Right lobe of liver (tissue), 6 donors: ENCODE data around the gene PBX2. TPM values are rescaled to one million over a fixed set of nuclear protein-coding genes. Genes with fewer than 3 reads are reported as not detected.
A peak's percentile ranks its signal among the peaks of the same experiment; 100 is the strongest.

Experiments
- ATAC-seq, 4 donors: fragments of 200-7000 bp; cut with Tn5 transposase; one replicate each; pipeline ENCODE4 v1.9.1; 2020; ENCODE audit warnings: mild to moderate bottlenecking in 4 of 4, moderate library complexity in 4 of 4
- DNase-seq, 3 donors: peaks; one replicate each; pipeline ENCODE4 v3.0.0-alpha.2; 2020
- H3K27ac ChIP-seq, 3 donors: fragments of 200-600 bp; one replicate each; pipeline ENCODE4 v1.8.0; 2022
- H3K27me3 ChIP-seq, 2 donors: fragments of 200-600 bp; one replicate each; pipeline ENCODE4 v1.8.0; 2022
- H3K36me3 ChIP-seq, 4 donors: fragments of 200-600 bp; sonication (generic) in 1 of 4; one replicate each; pipeline versions ENCODE4 v1.5.1 to v1.8.0; 2017 to 2022; ENCODE audit warnings: control low read depth in 1 of 4
- H3K4me1 ChIP-seq, 4 donors: fragments of 200-600 bp; sonication (generic) in 1 of 4; one replicate each; pipeline versions ENCODE4 v1.5.1 to v1.8.0; 2017 to 2022; ENCODE audit warnings: control low read depth in 1 of 4
- H3K4me3 ChIP-seq, 3 donors: fragments of 200-600 bp; one replicate each; pipeline ENCODE4 v1.8.0; 2022
- H3K9me3 ChIP-seq, 4 donors: fragments of 200-600 bp; sonication (generic) in 1 of 4; one replicate each; pipeline versions ENCODE4 v1.5.1 to v1.8.0; 2017 to 2022; ENCODE audit warnings: control low read depth in 1 of 4
- POLR2A ChIP-seq: fragments of 450-650 bp; IDR thresholded peaks from one replicate; pipeline ENCODE4 v1.6.1; 2017; ENCODE audit warnings: antibody characterized with exemption, mild to moderate bottlenecking
- WGBS: methylation state at CpG from one replicate; pipeline ENCODE4 v1.1.6; 2018; ENCODE audit warnings: low coverage, low lambda C conversion rate; ENCODE audit not compliant: insufficient coverage; ENCODE audit errors: missing lambda C conversion rate; 5-methylcytosine and 5-hydroxymethylcytosine counted together
- intact Hi-C, 2 donors: fragments of 100-400 bp; cut with DNase I; formaldehyde crosslinking; loops; one replicate each; pipeline versions ENCODE4 v1.11.2 to v1.14.1; 2022
- long read RNA-seq: library from polyadenylated mRNA; unstranded; transcript quantifications from one replicate; pipeline ENCODE4 v2.0.0, GENCODE V29; 2019
- total RNA-seq, 6 experiments: library from RNA; depleted of rRNA in 2 of 6; stranded (reverse); fragments of >200 nt in 2 of 6; fragmentation: NEBNext Ultra II Directional in 3 of 6; extraction: Animal tissue kit (Norgen Biotek cat#: 25700) in 3 of 6; gene quantifications; one replicate each; pipeline versions ENCODE4 v1.1.0 to v1.2.4, GENCODE V29; 2016 to 2023
- TF ChIP-seq, protein P1 (sequence below), 4 donors: fragments of 200-600 bp in 3 of 4; fragments of 450-650 bp in 1 of 4; IDR thresholded peaks; one replicate each; pipeline versions ENCODE4 v1.5.1 to v1.8.0; 2016 to 2022; ENCODE audit warnings: antibody characterized with exemption in 4 of 4, mild to moderate bottlenecking in 2 of 4
- donor health status: DM: no; HTN: yes; CAD: no.
- donor health status: DM: no; HTN: no; CAD: no.
- donor health status: DM: no; HTN: no; CAD: no.
- donor health status: DM: no; HTN: yes; CAD: no.
- donor health status: DM: no; HTN: yes; CAD: no.

The PBX2 gene, protein sequence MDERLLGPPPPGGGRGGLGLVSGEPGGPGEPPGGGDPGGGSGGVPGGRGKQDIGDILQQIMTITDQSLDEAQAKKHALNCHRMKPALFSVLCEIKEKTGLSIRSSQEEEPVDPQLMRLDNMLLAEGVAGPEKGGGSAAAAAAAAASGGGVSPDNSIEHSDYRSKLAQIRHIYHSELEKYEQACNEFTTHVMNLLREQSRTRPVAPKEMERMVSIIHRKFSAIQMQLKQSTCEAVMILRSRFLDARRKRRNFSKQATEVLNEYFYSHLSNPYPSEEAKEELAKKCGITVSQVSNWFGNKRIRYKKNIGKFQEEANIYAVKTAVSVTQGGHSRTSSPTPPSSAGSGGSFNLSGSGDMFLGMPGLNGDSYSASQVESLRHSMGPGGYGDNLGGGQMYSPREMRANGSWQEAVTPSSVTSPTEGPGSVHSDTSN
- total RNA-seq: 10 to 100 TPM; 15.5 to 29.5 (median 24.3) TPM
- long read RNA-seq: 0 reads

DNA sequence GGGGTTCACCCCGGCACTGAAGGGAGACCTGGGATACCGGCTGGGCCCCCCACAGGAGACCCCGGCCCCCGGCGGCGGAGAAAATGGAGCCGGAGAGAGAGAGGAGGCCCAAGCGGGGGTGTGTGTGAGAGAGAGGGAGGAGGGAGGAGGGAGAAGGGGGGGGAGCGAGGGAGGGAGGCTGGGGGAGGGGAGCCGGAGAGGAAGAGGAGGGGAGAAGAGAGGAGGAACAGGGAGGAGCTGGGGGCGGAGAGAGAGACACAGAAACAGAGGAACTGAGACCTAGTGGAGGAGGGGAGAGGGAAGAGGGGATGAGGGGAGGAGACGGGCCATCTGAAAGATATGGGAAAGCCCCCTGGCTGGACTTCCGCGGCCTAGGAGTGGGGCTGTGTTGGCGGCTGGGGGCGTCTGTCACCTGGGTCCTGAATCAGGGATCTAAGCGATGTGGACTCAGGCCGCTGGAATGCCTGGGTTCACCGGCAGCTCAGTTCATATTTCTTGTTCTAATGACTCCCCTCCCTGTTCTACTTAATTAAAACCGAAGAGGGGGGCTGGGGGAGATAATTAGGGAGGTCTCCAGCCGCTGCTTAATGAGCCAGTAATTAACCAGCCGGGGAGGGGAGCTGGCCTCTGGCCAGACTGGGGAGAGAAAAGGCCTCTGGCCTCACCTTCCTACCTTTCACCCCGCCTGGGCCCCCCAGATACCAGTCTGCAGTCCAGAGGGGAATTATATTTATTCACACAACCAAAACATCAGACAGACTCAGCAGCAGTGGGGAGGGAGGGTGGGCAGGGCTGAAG lies at the start of gene PBX2:
Gene PBX2, minus strand, starts transcription at position 149 of the 798 bp plus-strand sequence. CDS start 287 bp downstream, outside the sequence.
- WGBS: under 1% methylated on average over 20 of the region's 23 CpGs
- intact Hi-C loops: no loop called here
- peak; percentile 77 to 90 (median 86) for ATAC-seq

DNA sequence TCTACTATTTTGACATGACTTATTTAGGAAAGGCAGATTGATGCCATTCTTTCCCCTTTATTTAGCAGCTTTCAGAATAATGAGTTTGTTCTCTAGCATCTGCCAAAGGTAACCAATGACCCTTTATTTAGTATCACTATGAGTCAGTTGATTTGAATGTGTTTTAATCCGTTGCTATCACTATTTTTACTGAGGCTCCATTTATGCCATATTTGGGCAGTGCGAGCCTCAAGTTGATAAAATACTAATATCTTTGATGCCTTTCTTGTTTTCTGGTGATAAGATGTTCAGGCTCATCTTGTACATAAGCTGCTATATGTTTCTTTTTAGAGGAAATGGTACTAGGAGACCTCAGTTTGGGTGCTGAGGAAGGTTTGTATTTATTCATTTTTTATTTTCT lies 49.5 kb upstream of the PBX2 start:
- WGBS: 58% methylated on average over 2 of the region's 2 CpGs
- no peak overlapping the region for H3K27ac ChIP-seq
- H3K9me3 ChIP-seq: no peaks in the 10 kb centered on the region
- intact Hi-C loops: no loop called here
- no peak for TF ChIP-seq POLR2A
- TF ChIP-seq, protein P1, sequence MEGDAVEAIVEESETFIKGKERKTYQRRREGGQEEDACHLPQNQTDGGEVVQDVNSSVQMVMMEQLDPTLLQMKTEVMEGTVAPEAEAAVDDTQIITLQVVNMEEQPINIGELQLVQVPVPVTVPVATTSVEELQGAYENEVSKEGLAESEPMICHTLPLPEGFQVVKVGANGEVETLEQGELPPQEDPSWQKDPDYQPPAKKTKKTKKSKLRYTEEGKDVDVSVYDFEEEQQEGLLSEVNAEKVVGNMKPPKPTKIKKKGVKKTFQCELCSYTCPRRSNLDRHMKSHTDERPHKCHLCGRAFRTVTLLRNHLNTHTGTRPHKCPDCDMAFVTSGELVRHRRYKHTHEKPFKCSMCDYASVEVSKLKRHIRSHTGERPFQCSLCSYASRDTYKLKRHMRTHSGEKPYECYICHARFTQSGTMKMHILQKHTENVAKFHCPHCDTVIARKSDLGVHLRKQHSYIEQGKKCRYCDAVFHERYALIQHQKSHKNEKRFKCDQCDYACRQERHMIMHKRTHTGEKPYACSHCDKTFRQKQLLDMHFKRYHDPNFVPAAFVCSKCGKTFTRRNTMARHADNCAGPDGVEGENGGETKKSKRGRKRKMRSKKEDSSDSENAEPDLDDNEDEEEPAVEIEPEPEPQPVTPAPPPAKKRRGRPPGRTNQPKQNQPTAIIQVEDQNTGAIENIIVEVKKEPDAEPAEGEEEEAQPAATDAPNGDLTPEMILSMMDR (IDR thresholded peaks at IDR 0.05): no peak
- no peaks in the 10 kb centered on the region for H3K27me3 ChIP-seq
- no peak for DNase-seq
- no peaks in the 10 kb centered on the region for H3K36me3 ChIP-seq
- ATAC-seq: no peak
- H3K4me1 ChIP-seq: peaks cover 0 to 5% (median under 1%) of the 10 kb centered on the region in 4 donors
- H3K4me3 ChIP-seq: no peak overlapping the region

More for the DNA sequence above, at the start of gene PBX2:
- H3K4me3 ChIP-seq: peak within 1 kb of the TSS; percentile 55 to 65 (median 64)
- peak within 1 kb of the TSS; percentile 86 to 96 (median 89) for H3K27ac ChIP-seq
- peaks cover 0 to 3% (median 0%) of the 10 kb centered on the region in 4 donors for H3K36me3 ChIP-seq
- DNase-seq: peak; percentile 92 to 95 (median 93)
- H3K9me3 ChIP-seq: no peaks in the 10 kb centered on the region
- peaks cover 0 to 14% (median 6%) of the 10 kb centered on the region in 4 donors for H3K4me1 ChIP-seq
- TF ChIP-seq POLR2A: peak; percentile 73
- TF ChIP-seq, protein P1 (IDR thresholded peaks at IDR 0.05): no peak
- H3K27me3 ChIP-seq: no peaks in the 10 kb centered on the region

DNA sequence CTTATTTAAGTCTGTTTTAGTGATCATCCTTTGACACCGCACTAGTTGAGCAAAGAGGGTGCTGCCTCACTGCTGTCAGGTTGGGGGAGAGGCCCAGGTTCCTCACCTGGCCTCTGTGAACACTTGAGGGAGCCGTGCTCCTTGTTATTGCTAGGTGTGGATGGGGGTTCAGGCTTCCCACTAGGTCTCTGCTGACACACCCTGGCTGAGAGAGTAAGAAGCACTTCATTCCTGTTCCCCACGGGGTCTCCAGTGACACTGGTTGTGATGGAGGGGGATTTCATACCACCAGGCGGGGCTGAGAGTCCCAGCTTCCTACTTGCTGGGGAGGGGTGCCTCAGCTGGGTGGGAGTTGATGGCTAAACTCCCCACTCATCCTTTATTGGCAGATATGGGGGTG lies 44.9 kb upstream of the PBX2 start:
- DNase-seq: no peak
- Histone ChIP-seq H3K4me1 (no peaks in the 10 kb centered on the region), H3K27ac (no peak overlapping the region), H3K9me3 (no peaks in the 10 kb centered on the region), H3K4me3 (no peak overlapping the region), H3K36me3 (no peaks in the 10 kb centered on the region), H3K27me3 (no peaks in the 10 kb centered on the region)
- 50% methylated on average over 2 of the region's 4 CpGs for WGBS
- TF ChIP-seq POLR2A: no peak
- TF ChIP-seq, protein P1 (IDR thresholded peaks at IDR 0.05): no peak
- peak in 2 of 4 donors; percentile 41 to 48 for ATAC-seq
- intact Hi-C loops: no loop called here

DNA sequence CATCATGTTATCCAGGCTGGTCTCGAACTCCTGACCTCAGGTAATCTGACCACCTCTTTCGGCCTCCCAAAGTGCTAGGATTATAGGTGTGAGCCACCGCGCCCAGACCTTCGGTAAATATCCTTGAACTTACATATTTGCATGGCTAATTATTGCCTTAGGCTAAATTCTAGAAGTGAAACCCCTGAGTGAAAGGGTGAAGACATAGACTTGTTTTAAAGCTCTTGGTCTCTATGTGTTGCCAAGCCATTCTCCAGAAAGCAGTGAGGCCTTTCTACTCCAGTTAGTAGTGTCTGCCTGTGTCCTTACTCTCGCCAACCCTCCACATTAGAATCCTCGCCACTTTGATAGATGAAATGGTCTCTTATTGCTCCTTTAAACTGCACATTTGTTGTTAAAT lies 36.4 kb upstream of the PBX2 start:
- intact Hi-C loops: no loop called here
- Histone ChIP-seq H3K27me3 (no peaks in the 10 kb centered on the region), H3K36me3 (no peaks in the 10 kb centered on the region), H3K27ac (no peak overlapping the region), H3K4me3 (no peak overlapping the region), H3K9me3 (no peaks in the 10 kb centered on the region), H3K4me1 (no peaks in the 10 kb centered on the region)
- DNase-seq: no peak
- WGBS: 91% methylated on average over 7 of the region's 7 CpGs
- no peak for ATAC-seq
- TF ChIP-seq, protein P1 (IDR thresholded peaks at IDR 0.05): no peak
- TF ChIP-seq POLR2A: no peak
